Endothelial cell (in vitro differentiated cells): Measurements from ENCODE around the gene TMEM236. TPM values are rescaled to one million over a fixed set of nuclear protein-coding genes. Genes with fewer than 3 reads are reported as not detected.

ENCODE experiments used
- microRNA-seq: library from miRNA; unstranded; fragments of <30 nt; microRNA quantifications from one replicate; pipeline ENCODE4, GENCODE V29; 2020; ENCODE audit not compliant: unreplicated experiment
- total RNA-seq: library from RNA; stranded (reverse); fragmentation: NEBNext Ultra II Directional; extraction: Animal tissue kit (Norgen Biotek cat#: 25700); gene quantifications from one replicate; pipeline ENCODE4 v1.2.1, GENCODE V29; 2021; ENCODE audit not compliant: unreplicated experiment

TMEM236 gene
- total RNA-seq, 1 donor from 2014 or later: 0.05 TPM

Small RNA genes within 50 kb of the gene (microRNA-seq; reads per million reads assigned to microRNA genes)
- 6.7 reads per million, percentile 53 among the genes with 10 or more reads in this experiment for gene MIR511

Other genes starting within 250 kb of the TMEM236 start
- 17.9 TPM for gene HACD1, start 134.8 kb upstream of the TMEM236 start, total RNA-seq
- gene STAM, start 108.0 kb upstream of the TMEM236 start, total RNA-seq: 22.0 TPM
- 35.7 TPM for gene MRC1, start 57.1 kb downstream of the TMEM236 start, total RNA-seq
- gene SLC39A12, start 199.7 kb downstream of the TMEM236 start, total RNA-seq: 0.10 TPM